SW480 (cell line): Measurements from ENCODE around the gene AKT1S1.

Experiments
- DNase-seq: peaks from one replicate; pipeline ENCODE4 v3.0.0-alpha.2; 2016; ENCODE audit warnings: low spot score

The AKT1S1 gene

GRCh38 chr19:49882643-49883042 is 5.5 kb upstream of the AKT1S1 start:
- no peak for DNase-seq

DNA sequence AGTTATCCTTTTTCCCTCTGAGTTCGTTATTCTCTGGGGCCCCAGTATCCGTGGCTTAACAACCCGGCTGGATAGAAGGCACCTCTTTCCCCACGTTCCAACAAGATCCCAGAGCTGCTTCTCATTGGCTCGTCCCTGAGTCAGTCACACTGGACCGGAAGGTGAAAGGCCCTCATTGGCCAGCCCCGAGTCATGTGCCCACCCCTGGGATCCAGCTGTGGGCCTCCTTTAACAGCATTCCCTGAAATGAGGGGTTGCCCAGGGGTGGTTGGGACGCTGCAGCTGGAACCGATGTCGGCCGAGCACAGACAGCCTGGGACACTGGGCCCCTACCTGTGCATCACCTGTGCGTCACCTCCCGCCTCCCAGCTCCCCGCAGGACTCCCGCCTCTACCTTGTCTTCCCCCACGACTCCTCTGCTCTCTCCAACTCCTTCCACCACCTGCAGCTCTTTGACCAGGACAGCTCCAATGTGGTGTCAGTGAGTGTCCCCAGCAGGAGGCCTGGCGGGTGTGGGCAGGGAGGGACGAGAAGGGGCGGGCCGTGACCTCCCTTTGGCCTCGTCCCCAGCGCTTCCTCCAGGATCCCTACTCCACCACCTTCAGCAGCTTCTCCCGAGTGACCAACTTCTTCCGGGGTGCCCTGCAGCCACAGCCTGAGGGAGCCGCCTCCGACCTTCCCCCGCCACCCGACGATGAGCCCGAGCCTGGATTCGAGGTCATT is 4.7 kb upstream of the AKT1S1 start:
- DNase-seq, result no peak

- no peak for DNase-seq
Measured at GRCh38 chr19:49881186-49881585, 4.0 kb upstream of the AKT1S1 start.

GRCh38 chr19:49880162-49880869 is 3.2 kb upstream of the AKT1S1 start:
- DNase-seq, result no peak

DNA sequence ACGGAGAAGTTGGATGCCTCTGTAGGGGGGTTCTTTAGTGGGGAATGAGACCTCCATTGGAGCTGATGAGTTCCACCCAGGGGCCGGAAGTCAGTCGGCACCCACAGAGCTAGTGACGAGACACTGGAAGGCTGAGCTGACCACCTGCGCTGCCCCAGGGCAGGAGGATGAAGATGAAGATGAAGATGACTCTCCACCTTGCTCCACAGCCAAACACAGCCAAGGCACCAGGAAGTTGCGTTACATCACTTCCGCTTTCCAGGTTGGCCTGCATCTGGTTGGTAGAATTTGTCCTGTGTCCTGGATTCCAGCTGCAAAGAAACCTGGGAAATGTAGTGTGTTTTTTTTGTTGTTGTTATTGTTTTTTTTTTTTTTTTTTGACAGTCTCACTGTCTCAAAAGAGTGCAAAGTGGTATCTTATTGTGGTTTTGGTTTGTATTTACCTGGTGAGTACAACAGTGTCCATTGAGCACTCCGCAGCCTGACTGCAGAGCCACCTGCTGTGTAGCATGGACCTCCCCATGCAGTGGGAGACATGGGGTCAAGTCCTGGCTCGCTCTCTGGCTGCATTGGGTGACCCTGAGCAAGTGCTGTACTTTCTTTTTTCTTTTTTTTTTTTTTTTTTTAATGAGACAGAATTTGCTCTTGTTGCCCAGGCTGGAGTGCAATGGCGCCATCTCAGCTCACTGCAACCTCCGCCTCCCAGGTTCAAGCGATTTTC is 2.2 kb upstream of the AKT1S1 start:
- peak; percentile 44 for DNase-seq

DNA sequence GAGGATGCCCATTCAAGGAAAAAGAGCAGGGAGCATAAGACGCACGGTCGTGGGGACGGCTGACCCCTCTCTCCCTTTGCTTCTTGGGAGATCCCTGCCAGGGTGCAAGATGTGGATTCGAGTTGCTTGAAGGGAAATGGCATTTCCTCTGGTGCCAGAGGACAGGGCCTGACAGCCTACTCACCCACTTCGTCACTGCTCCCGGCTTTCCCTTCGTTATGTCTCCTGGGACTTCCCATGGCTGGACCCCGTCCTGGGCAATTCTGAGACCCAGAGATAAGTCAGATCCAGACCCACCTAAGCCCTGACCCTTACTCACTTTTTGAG is 1.6 kb upstream of the AKT1S1 start:
- no peak for DNase-seq

GRCh38 chr19:49877879-49878743 is 956 bp upstream of the AKT1S1 start:
- DNase-seq, result peak; percentile 97

- peak; percentile 100 for DNase-seq
Measured at GRCh38 chr19:49876422-49877019, 634 bp downstream of the AKT1S1 start.

GRCh38 chr19:49875857-49876421 is 1.2 kb downstream of the AKT1S1 start:
- DNase-seq, result no peak

- no peak for DNase-seq
Measured at GRCh38 chr19:49875177-49875576, 2.0 kb downstream of the AKT1S1 start.

DNA sequence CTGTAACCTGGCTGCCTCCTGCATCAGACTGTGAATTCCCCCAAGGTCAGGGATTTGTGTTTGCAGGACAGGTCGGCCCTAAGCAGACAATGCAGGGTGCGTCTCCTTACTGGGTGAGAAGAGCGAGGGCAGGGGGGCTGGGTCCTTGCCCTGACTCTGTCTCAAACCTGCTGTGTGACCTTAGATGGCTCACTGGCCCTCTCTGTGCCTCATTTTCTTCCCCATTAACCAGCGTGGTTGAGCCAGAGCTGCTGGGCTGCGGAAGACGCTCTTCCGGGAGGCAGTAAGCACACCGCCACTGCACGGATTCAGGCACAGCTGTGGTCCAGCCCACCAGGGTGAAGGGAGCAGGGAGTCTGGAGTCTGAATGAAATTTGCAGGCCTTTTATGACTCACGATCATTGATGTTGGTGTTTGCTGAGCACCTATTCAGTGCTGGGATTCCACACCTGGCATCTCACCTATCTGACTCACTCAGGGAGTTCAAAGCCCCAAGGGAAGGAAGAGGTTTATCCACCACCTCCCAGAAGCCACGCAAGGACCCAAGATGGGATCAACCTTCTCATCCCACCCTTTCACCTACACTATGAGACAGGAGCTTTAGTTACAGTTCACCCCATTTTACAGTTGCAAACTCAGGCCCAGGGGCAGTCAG is 2.5 kb downstream of the AKT1S1 start:
- no peak for DNase-seq

GRCh38 chr19:49873834-49874233 is 3.3 kb downstream of the AKT1S1 start:
- DNase-seq, result no peak

GRCh38 chr19:49873129-49873521 is 4.0 kb downstream of the AKT1S1 start:
- no peak for DNase-seq

- no peak for DNase-seq
Measured at GRCh38 chr19:49872245-49873128, 4.7 kb downstream of the AKT1S1 start.

DNA sequence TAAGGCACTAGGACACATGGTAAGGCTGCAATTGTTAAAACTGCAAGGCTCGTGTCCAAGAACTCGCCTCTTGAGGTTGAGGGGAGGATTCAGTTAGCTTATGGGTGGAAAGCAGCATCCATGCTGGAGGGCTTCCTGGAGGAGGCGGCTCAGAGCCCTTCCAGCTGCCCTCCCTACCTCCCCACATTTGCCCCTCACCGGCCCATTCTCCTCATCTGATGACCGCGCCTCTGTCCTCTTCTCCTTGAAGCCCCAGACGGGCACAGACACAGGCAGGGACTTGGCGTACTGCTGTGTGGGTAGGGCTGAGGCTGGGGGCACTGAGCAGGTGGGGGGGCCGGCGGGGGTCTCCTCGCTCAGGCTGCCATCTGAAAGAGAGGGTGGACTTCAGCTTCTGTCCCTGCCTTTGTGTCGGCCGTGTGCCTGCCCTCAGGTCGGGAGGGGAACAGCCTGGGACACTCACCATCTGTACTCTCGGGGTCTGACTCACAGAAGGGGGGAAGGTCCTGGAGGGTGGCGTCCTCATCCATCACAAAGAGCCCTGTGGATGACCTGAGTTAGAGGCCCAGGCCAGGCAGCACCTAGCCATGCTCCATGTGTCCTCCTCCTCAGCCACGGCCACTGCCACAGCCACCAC is 5.7 kb downstream of the AKT1S1 start:
- no peak for DNase-seq

GRCh38 chr19:49870309-49870901 is 6.8 kb downstream of the AKT1S1 start:
- no peak for DNase-seq

DNA sequence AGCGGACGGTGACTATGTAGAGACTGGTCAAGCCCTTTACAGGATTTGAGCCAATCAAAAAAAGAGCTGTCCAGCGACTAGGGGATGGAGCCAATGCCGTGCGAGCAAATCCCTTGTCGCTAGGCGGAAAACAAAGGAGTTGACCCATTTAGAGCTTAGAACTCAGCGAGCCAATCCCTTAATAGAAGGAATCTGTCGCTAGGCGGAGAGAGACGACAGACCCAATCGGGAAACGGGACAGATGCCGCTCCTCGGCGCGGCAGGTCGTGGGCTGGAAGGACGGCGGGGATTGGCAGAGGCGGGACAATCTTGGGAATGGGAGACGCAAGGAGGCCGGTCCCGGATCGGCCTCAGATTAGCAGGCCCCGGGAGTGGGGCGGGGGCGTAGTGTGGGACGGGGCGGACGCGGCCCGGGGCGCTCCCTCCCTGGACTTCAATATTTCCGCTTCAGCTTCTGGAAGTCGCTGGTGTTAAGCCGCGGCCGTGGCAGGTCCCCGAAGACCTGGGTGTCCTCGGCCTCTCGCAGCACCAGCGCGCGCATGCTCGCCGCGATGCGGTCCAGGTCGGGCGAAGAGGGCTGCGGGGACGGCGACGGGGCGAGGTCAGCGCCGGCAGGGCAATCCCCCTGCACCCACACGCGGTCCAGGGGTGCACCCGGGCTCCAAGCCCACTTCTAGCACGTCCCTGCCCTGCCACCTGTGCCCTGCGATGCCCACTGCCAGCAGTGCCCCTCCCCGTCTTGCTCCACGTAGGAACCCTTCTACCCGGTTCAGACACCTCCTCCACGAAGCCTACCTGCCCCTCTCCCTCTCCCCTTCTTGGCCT is 7.5 kb downstream of the AKT1S1 start:
- DNase-seq, result peak; percentile 100

DNA sequence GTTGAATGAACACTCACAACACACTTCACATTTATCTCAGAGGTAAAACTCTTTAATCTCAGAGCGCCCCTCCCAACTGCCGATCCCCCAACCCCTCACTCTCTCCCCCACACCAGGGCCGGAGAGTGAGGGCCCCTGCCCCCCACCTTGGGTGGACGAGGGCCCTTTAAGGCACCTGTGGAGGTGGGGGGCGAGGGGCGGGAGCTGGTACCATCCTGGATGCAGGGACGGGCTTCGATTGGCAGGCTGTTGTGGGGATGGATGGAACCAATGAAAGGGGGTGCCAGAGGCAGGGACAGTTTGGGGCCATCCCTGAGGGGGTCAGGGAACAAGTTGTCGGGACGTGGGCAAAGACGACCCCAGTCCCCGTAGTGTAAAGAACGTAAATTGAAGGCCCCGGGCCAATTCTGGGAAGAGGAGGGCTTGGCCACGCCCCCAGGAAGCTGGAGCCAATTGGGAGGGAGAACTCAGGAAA is 8.1 kb downstream of the AKT1S1 start:
- no peak for DNase-seq
